HCT116 (cell line): Measurements from ENCODE around the gene BRD2. TPM values are rescaled to one million over a fixed set of nuclear protein-coding genes. Genes with fewer than 3 reads are reported as not detected.

ENCODE experiments used
- ATAC-seq: fragments of 200-7000 bp; cut with Tn5 transposase; 2 replicates; pipeline ENCODE4 v1.9.1; 2020; ENCODE audit warnings: mild to moderate bottlenecking, moderate library complexity
- BruUV-seq: library from RNA; stranded (reverse); fragments of 400-500 nt; replicated peaks from 2 replicates; lab custom pipeline; 2021; lab: Mats Ljungman, UMichigan
- CTCF ChIA-PET: fragments of 300-600 bp; sonication (Branson Sonifier 250); formaldehyde crosslinking; loops from one replicate; lab custom pipeline; 2021; ENCODE audit warnings: antibody characterized with exemption; lab: Charles Lee
- POLR2A ChIA-PET: fragments of 300-600, 350-600 bp; sonication (Branson Sonifier 250); formaldehyde crosslinking; loops from one replicate; lab custom pipeline; 2021; ENCODE audit warnings: antibody characterized with exemption; lab: Charles Lee
- RAD21 ChIA-PET, 2 experiments: fragments of 300-600 bp; sonication (Branson Sonifier 250); formaldehyde crosslinking; loops; one replicate each; lab custom pipeline; 2023; ENCODE audit warnings: low total read pairs in 2 of 2; ENCODE audit not compliant: uncharacterized antibody in 2 of 2, unreplicated experiment in 2 of 2, low non-redundant PET in 1 of 2; lab: Charles Lee
- DNase-seq: peaks from one replicate; pipeline ENCODE4 v3.0.0-alpha.2; 2010; ENCODE audit warnings: low read depth, low spot score
- H2AFZ ChIP-seq: fragments of 200-600 bp; shearing (Covaris generic), sonication (generic); 2 replicates; pipeline ENCODE4 v1.6.1; 2017; ENCODE audit warnings: low read depth, mixed run types, mixed read lengths, antibody characterized with exemption, low read length; ENCODE audit not compliant: poor library complexity, severe bottlenecking
- H3K27ac ChIP-seq: 2 replicates; pipeline ENCODE4 v1.5.1; 2012; ENCODE audit warnings: low read depth, low read length
- H3K27me3 ChIP-seq: fragments of 200-600 bp; sonication (generic); 2 replicates; pipeline ENCODE4 v1.6.1; 2016; ENCODE audit warnings: mixed run types, low read length, mixed read lengths; ENCODE audit not compliant: insufficient read depth
- H3K36me3 ChIP-seq, 2 experiments: fragments of 200-500 bp in 1 of 2; fragments of 200-600 bp in 1 of 2; sonication (Bioruptor generic) in 1 of 2; sonication (generic) in 1 of 2; 2 replicates each; pipeline versions ENCODE4 v1.5.1 to v1.6.1; 2014 to 2016; ENCODE audit warnings: low read length in 2 of 2, inconsistent platforms in 1 of 2, mixed read lengths in 1 of 2, mixed run types in 1 of 2; ENCODE audit not compliant: insufficient read depth in 2 of 2, control insufficient read depth in 1 of 2
- H3K4me1 ChIP-seq, 2 experiments: fragments of 200-600 bp in 1 of 2; sonication (generic) in 1 of 2; 2 replicates each; pipeline versions ENCODE4 v1.5.1 to v1.6.1; 2012 to 2017; ENCODE audit warnings: low read length in 2 of 2, inconsistent platforms in 1 of 2, mild to moderate bottlenecking in 1 of 2, mixed read lengths in 1 of 2, mixed run types in 1 of 2, moderate library complexity in 1 of 2; ENCODE audit not compliant: insufficient read depth in 2 of 2, control insufficient read depth in 1 of 2
- H3K4me2 ChIP-seq: fragments of 200-600 bp; sonication (generic); 2 replicates; pipeline ENCODE4 v1.6.1; 2017; ENCODE audit warnings: mixed run types, low read length, mixed read lengths
- H3K4me3 ChIP-seq, 2 experiments: fragments of 200-600 bp in 1 of 2; sonication (generic) in 1 of 2; replicated peaks in 1 of 2; 2 replicates each; pipeline ENCODE4 v1.5.1; 2011 to 2016; ENCODE audit warnings: low read length in 2 of 2, control low read depth in 1 of 2, low read depth in 1 of 2, mild to moderate bottlenecking in 1 of 2, mixed read lengths in 1 of 2, mixed run types in 1 of 2
- H3K79me2 ChIP-seq: fragments of 200-600 bp; sonication (generic); 2 replicates; pipeline ENCODE4 v1.6.1; 2017; ENCODE audit warnings: mild to moderate bottlenecking, mixed run types, low read length, moderate library complexity, mixed read lengths; ENCODE audit not compliant: insufficient read depth
- H3K9ac ChIP-seq: fragments of 200-600 bp; sonication (generic); 2 replicates; pipeline ENCODE4 v1.6.1; 2016; ENCODE audit warnings: low read length, mixed read lengths
- H3K9me2 ChIP-seq: fragments of 200-600 bp; sonication (generic), shearing (Covaris generic); 2 replicates; pipeline ENCODE4 v1.6.1; 2017; ENCODE audit warnings: mixed run types, mild to moderate bottlenecking, moderate library complexity; ENCODE audit not compliant: insufficient read depth
- H3K9me3 ChIP-seq, 2 experiments: fragments of 200-500 bp in 1 of 2; fragments of 200-600 bp in 1 of 2; sonication (Bioruptor generic) in 1 of 2; sonication (generic) in 1 of 2; 2 replicates each; pipeline ENCODE4 v1.6.1; 2014 to 2017; ENCODE audit warnings: low read length in 2 of 2, mixed read lengths in 2 of 2, inconsistent platforms in 1 of 2, low read depth in 1 of 2, mild to moderate bottlenecking in 1 of 2, mixed run types in 1 of 2, moderate library complexity in 1 of 2; ENCODE audit not compliant: control insufficient read depth in 1 of 2, insufficient read depth in 1 of 2
- H4K20me1 ChIP-seq: fragments of 200-600 bp; sonication (generic), shearing (Covaris generic); 2 replicates; pipeline ENCODE4 v1.6.1; 2017; ENCODE audit warnings: mixed run types, mild to moderate bottlenecking, moderate library complexity; ENCODE audit not compliant: insufficient read depth
- CEBPB ChIP-seq: IDR thresholded peaks from 2 replicates; pipeline ENCODE4 v1.6.1; 2012; ENCODE audit warnings: low read depth
- ELF1 ChIP-seq: IDR thresholded peaks from 2 replicates; pipeline ENCODE4 v1.6.1; 2012; ENCODE audit warnings: low read depth, borderline replicate concordance
- EZH2 ChIP-seq: fragments of 200-600 bp; sonication (generic); IDR thresholded peaks from 2 replicates; pipeline ENCODE4 v1.6.1; 2017; ENCODE audit warnings: antibody characterized with exemption, mixed run types
- EZH2phosphoT487 ChIP-seq: fragments of 200-600 bp; IDR thresholded peaks from 2 replicates; pipeline ENCODE4 v1.6.1; 2018; ENCODE audit warnings: antibody characterized with exemption, borderline replicate concordance
- JUND ChIP-seq: IDR thresholded peaks from 2 replicates; pipeline ENCODE4 v1.6.1; 2012
- POLR2A ChIP-seq: IDR thresholded peaks from 2 replicates; pipeline ENCODE4 v1.7.0; 2011; ENCODE audit warnings: borderline replicate concordance; ENCODE audit not compliant: insufficient read depth, insufficient read length; ENCODE audit errors: extremely low read depth
- POLR2AphosphoS5 ChIP-seq: IDR thresholded peaks from 2 replicates; pipeline ENCODE4 v1.6.1; 2011; ENCODE audit warnings: mild to moderate bottlenecking, low read depth, low read length, moderate library complexity
- RAD21 ChIP-seq: IDR thresholded peaks from 2 replicates; pipeline ENCODE4 v1.6.1; 2012; ENCODE audit warnings: low read depth, mild to moderate bottlenecking
- SIN3A ChIP-seq: IDR thresholded peaks from 2 replicates; pipeline ENCODE4 v1.6.1; 2012; ENCODE audit warnings: low read depth
- SP1 ChIP-seq: IDR thresholded peaks from 2 replicates; pipeline ENCODE4 v1.6.1; 2012; ENCODE audit warnings: low read depth
- SRF ChIP-seq: IDR thresholded peaks from 2 replicates; pipeline ENCODE4 v1.6.1; 2012; ENCODE audit warnings: low read depth
- TCF7L2 ChIP-seq: IDR thresholded peaks from 2 replicates; pipeline ENCODE4 v1.7.0; 2011; ENCODE audit warnings: borderline replicate concordance, inconsistent platforms; ENCODE audit not compliant: insufficient read depth, insufficient read length; ENCODE audit errors: extremely low read depth
- YY1 ChIP-seq: IDR thresholded peaks from 2 replicates; pipeline ENCODE4 v1.6.1; 2011; ENCODE audit warnings: low read length, low read depth, moderate library complexity, mild to moderate bottlenecking; ENCODE audit not compliant: insufficient replicate concordance; ENCODE audit errors: extremely low read depth
- ZFX ChIP-seq: fragments of 450-650 bp; IDR thresholded peaks from 2 replicates; pipeline ENCODE4 v1.6.1; 2017
- ZNF274 ChIP-seq: fragments of 200-500 bp; sonication (Bioruptor generic); IDR thresholded peaks from 2 replicates; pipeline ENCODE4 v1.6.1; 2014; ENCODE audit warnings: mild to moderate bottlenecking, low read depth, low read length, inconsistent platforms
- intact Hi-C: fragments of 100-400 bp; cut with micrococcal nuclease; formaldehyde crosslinking; loops from 2 replicates; pipeline ENCODE4 v1.10.0; 2022
- total RNA-seq: library from RNA; stranded (reverse); gene quantifications from one replicate; pipeline ENCODE4 v1.2.1, GENCODE V29; 2021; ENCODE audit not compliant: unreplicated experiment
- TF ChIP-seq, protein P1 (sequence below), 3 experiments: fragments of 200-600 bp in 1 of 3; sonication (generic) in 1 of 3; IDR thresholded peaks in 2 of 3; conservative IDR thresholded peaks in 1 of 3; 2 replicates each; pipeline ENCODE4 v1.5.1; 2012 to 2017; ENCODE audit warnings: low read depth in 2 of 3, low read length in 2 of 3, antibody characterized with exemption in 1 of 3, borderline replicate concordance in 1 of 3, control low read depth in 1 of 3, mild to moderate bottlenecking in 1 of 3, mixed read lengths in 1 of 3, mixed run types in 1 of 3, moderate library complexity in 1 of 3; ENCODE audit not compliant: insufficient read depth in 1 of 3
- TF ChIP-seq, protein P2 (sequence below): IDR thresholded peaks from 2 replicates; pipeline ENCODE4 v1.6.1; 2012; ENCODE audit warnings: low read depth
- TF ChIP-seq, protein P3 (sequence below): IDR thresholded peaks from 2 replicates; pipeline ENCODE4 v1.6.1; 2012

Gene BRD2
- total RNA-seq, 1 experiment from 2014 or later = 260 TPM

DNA sequence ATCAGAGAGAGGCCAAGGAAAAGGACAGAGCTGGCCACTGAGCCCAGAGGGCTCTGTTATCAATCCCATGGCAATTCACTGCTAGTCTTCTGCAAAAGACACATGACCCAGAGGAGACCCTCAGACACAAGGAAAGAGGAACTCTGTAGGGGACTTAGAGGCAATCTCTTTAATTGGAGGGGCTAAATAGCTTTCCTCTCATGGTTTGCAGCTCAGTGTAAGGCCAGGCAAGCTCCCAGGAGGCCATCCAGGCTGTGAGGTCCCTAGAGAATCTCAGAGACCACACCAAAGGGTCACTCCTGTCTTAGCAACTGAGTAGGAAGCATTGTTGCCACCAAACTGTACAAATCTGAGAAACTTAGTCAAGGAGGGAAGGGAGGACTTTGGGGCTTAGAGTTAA lies 51.0 kb downstream of the BRD2 start:
- ChIA-PET CTCF (interaction anchor here (1.1 kb wide), 1 partner anchor 229 kb away, joined by 4 read pairs; no protein-coding TSS in a partner anchor), POLR2A (no interaction called here), RAD21 (no interaction called here)
- no peak overlapping the region for H3K27ac ChIP-seq
- H3K36me3 ChIP-seq = no peaks in the 10 kb centered on the region
- no peak overlapping the region for H3K4me3 ChIP-seq
- no peaks in the 10 kb centered on the region for H3K79me2 ChIP-seq
- BruUV-seq = no TSS peak
- H3K9ac ChIP-seq = no peak overlapping the region
- no peak overlapping the region for H2AFZ ChIP-seq
- intact Hi-C loops = no loop called here
- no peak for TF ChIP-seq CEBPB
- no peak for TF ChIP-seq TCF7L2
- TF ChIP-seq POLR2AphosphoS5 = no peak
- TF ChIP-seq ZNF274 = no peak
- TF ChIP-seq ELF1 = no peak
- no peak for TF ChIP-seq SP1
- no peak for TF ChIP-seq EZH2
- TF ChIP-seq YY1 = no peak
- TF ChIP-seq, protein P1, sequence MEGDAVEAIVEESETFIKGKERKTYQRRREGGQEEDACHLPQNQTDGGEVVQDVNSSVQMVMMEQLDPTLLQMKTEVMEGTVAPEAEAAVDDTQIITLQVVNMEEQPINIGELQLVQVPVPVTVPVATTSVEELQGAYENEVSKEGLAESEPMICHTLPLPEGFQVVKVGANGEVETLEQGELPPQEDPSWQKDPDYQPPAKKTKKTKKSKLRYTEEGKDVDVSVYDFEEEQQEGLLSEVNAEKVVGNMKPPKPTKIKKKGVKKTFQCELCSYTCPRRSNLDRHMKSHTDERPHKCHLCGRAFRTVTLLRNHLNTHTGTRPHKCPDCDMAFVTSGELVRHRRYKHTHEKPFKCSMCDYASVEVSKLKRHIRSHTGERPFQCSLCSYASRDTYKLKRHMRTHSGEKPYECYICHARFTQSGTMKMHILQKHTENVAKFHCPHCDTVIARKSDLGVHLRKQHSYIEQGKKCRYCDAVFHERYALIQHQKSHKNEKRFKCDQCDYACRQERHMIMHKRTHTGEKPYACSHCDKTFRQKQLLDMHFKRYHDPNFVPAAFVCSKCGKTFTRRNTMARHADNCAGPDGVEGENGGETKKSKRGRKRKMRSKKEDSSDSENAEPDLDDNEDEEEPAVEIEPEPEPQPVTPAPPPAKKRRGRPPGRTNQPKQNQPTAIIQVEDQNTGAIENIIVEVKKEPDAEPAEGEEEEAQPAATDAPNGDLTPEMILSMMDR (IDR thresholded peaks at IDR 0.05 in 2 of 3, conservative IDR thresholded peaks at IDR 0.05 in 1 of 3; ENCODE audit: borderline replicate concordance in 1 of 3, insufficient read depth in 1 of 3, low read depth in 2 of 3, low read length in 2 of 3) = no peak
- no peak for TF ChIP-seq RAD21
- no peak for TF ChIP-seq ZFX
- no peak for TF ChIP-seq SIN3A
- no peak for TF ChIP-seq POLR2A
- TF ChIP-seq, protein P2, sequence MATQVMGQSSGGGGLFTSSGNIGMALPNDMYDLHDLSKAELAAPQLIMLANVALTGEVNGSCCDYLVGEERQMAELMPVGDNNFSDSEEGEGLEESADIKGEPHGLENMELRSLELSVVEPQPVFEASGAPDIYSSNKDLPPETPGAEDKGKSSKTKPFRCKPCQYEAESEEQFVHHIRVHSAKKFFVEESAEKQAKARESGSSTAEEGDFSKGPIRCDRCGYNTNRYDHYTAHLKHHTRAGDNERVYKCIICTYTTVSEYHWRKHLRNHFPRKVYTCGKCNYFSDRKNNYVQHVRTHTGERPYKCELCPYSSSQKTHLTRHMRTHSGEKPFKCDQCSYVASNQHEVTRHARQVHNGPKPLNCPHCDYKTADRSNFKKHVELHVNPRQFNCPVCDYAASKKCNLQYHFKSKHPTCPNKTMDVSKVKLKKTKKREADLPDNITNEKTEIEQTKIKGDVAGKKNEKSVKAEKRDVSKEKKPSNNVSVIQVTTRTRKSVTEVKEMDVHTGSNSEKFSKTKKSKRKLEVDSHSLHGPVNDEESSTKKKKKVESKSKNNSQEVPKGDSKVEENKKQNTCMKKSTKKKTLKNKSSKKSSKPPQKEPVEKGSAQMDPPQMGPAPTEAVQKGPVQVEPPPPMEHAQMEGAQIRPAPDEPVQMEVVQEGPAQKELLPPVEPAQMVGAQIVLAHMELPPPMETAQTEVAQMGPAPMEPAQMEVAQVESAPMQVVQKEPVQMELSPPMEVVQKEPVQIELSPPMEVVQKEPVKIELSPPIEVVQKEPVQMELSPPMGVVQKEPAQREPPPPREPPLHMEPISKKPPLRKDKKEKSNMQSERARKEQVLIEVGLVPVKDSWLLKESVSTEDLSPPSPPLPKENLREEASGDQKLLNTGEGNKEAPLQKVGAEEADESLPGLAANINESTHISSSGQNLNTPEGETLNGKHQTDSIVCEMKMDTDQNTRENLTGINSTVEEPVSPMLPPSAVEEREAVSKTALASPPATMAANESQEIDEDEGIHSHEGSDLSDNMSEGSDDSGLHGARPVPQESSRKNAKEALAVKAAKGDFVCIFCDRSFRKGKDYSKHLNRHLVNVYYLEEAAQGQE = no peak
- TF ChIP-seq JUND = no peak
- TF ChIP-seq, protein P3, sequence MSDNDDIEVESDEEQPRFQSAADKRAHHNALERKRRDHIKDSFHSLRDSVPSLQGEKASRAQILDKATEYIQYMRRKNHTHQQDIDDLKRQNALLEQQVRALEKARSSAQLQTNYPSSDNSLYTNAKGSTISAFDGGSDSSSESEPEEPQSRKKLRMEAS = no peak
- no peak for TF ChIP-seq EZH2phosphoT487
- no peak for TF ChIP-seq SRF
- no peaks in the 10 kb centered on the region for H3K9me2 ChIP-seq
- peaks cover 8% of the 10 kb centered on the region; the same call in 1 of the 2 replicates for H3K27me3 ChIP-seq
- DNase-seq (no peak), ATAC-seq (no peak)
- H3K4me1 ChIP-seq = peaks cover 0 to 3% of the 10 kb centered on the region in 2 experiments; a peak in 1 of 4 replicates
- no peaks in the 10 kb centered on the region for H3K9me3 ChIP-seq
- no peaks in the 10 kb centered on the region for H4K20me1 ChIP-seq
- H3K4me2 ChIP-seq = no peak overlapping the region
